Right cardiac atrium (tissue), 5 donors: ENCODE results near the gene ARHGAP15. TPM values are rescaled to one million over a fixed set of nuclear protein-coding genes. Genes with fewer than 3 reads are reported as not detected.

Experiments used
- ATAC-seq, 2 donors: fragments of 200-7000 bp; cut with Tn5 transposase; one replicate each; pipeline versions ENCODE4 v1.8.0 to v1.9.1; 2020; ENCODE audit warnings: moderate library complexity in 2 of 2, mild to moderate bottlenecking in 1 of 2
- DNase-seq, 3 donors: peaks; one replicate each; pipeline ENCODE4 v3.0.0-alpha.2; 2020
- H3K27ac ChIP-seq: one replicate; pipeline ENCODE4 v1.5.1; 2013; ENCODE audit warnings: mild to moderate bottlenecking, low read length, control low read depth, moderate library complexity
- H3K27me3 ChIP-seq: one replicate; pipeline ENCODE4 v1.6.1; 2013; ENCODE audit not compliant: control insufficient read depth, insufficient read depth
- H3K4me1 ChIP-seq: one replicate; pipeline ENCODE4 v1.6.1; 2013; ENCODE audit warnings: low read length; ENCODE audit not compliant: control insufficient read depth, insufficient read depth
- H3K4me3 ChIP-seq: one replicate; pipeline ENCODE4 v1.5.1; 2013; ENCODE audit warnings: low read length, control low read depth
- H3K9me3 ChIP-seq: one replicate; pipeline ENCODE4 v1.6.1; 2013; ENCODE audit warnings: low read length; ENCODE audit not compliant: control insufficient read depth
- WGBS: extraction: QIAGEN DNeasy Blood & Tissue Kit; methylation state at CpG from one replicate; pipeline ENCODE4 v1.1.7; 2013; 5-methylcytosine and 5-hydroxymethylcytosine counted together
- intact Hi-C, 4 donors: fragments of 100-400 bp; cut with DNase I; formaldehyde crosslinking; loops; one replicate each; pipeline versions ENCODE4 v1.11.0 to v1.14.0; 2022 to 2023
- polyA plus RNA-seq: library from polyadenylated mRNA; stranded (reverse); fragments of 200-250 nt; gene quantifications from one replicate; pipeline ENCODE4 v1.2.3, GENCODE V29; 2013
- total RNA-seq, 4 donors: library from RNA; stranded (reverse); fragmentation: NEBNext Ultra II Directional; extraction: Animal tissue kit (Norgen Biotek cat#: 25700); gene quantifications; one replicate each; pipeline ENCODE4 v1.2.1, GENCODE V29; 2021
- donor health status: healthy with polysubstance abuse.
- donor health status: DM: no; HTN: yes; CAD: no.
- donor health status: DM: no; HTN: no; CAD: no.
- donor health status: DM: no; HTN: yes; CAD: no; lungs with severe emphysema.
- donor health status: DM: yes; HTN: yes; CAD: no.

Gene ARHGAP15
- total and polyA plus RNA-seq, 5 donors, result 4.5 to 8.4 (median 6.5) TPM

GRCh38 chr2:143692967-143693366 lies 563.7 kb downstream of the ARHGAP15 start:
- DNase-seq, result no peak
- Histone ChIP-seq H3K27ac (no peak overlapping the region), H3K27me3 (no peaks in the 10 kb centered on the region), H3K4me1 (no peaks in the 10 kb centered on the region), H3K9me3 (no peaks in the 10 kb centered on the region), H3K4me3 (no peak overlapping the region)
- 55% methylated on average over 5 of the region's 5 CpGs for WGBS
- no peak for ATAC-seq
- intact Hi-C loops, result no loop called here

GRCh38 chr2:143694335-143694734 lies 565.1 kb downstream of the ARHGAP15 start:
- 64% methylated on average over 3 of the region's 3 CpGs for WGBS
- Histone ChIP-seq H3K9me3 (no peaks in the 10 kb centered on the region), H3K27ac (no peak overlapping the region), H3K4me3 (no peak overlapping the region), H3K27me3 (no peaks in the 10 kb centered on the region), H3K4me1 (no peaks in the 10 kb centered on the region)
- ATAC-seq, result no peak
- no peak for DNase-seq
- intact Hi-C loops, result no loop called here

GRCh38 chr2:143696651-143697050 lies 567.4 kb downstream of the ARHGAP15 start:
- H3K4me3 ChIP-seq, result no peak overlapping the region
- intact Hi-C loops, result no loop called here

GRCh38 chr2:143697744-143698143 lies 568.5 kb downstream of the ARHGAP15 start:
- ATAC-seq, result no peak

More at GRCh38 chr2:143696651-143697050, 567.4 kb downstream of the ARHGAP15 start:
- Histone ChIP-seq H3K9me3 (no peaks in the 10 kb centered on the region), H3K27me3 (no peaks in the 10 kb centered on the region), H3K27ac (no peak overlapping the region), H3K4me1 (no peaks in the 10 kb centered on the region)
- ATAC-seq (no peak), DNase-seq (no peak)

GRCh38 chr2:143698352-143698751 lies 569.1 kb downstream of the ARHGAP15 start:
- Histone ChIP-seq H3K27ac (no peak overlapping the region), H3K9me3 (no peaks in the 10 kb centered on the region), H3K27me3 (no peaks in the 10 kb centered on the region), H3K4me1 (no peaks in the 10 kb centered on the region), H3K4me3 (no peak overlapping the region)
- ATAC-seq (no peak), DNase-seq (no peak)
- intact Hi-C loops, result no loop called here
- 80% methylated on average over 2 of the region's 2 CpGs for WGBS

More at GRCh38 chr2:143697744-143698143, 568.5 kb downstream of the ARHGAP15 start:
- Histone ChIP-seq H3K4me1 (no peaks in the 10 kb centered on the region), H3K27ac (no peak overlapping the region), H3K9me3 (no peaks in the 10 kb centered on the region), H3K27me3 (no peaks in the 10 kb centered on the region), H3K4me3 (no peak overlapping the region)
- DNase-seq, result no peak
- intact Hi-C loops, result no loop called here
- 77% methylated on average over 1 of the region's 1 CpG for WGBS

- H3K27me3 ChIP-seq, result no peaks in the 10 kb centered on the region
- H3K9me3 ChIP-seq, result no peaks in the 10 kb centered on the region
- intact Hi-C loops, result no loop called here
- no peaks in the 10 kb centered on the region for H3K4me1 ChIP-seq
- no peak for DNase-seq
- 83% methylated on average over 3 of the region's 3 CpGs for WGBS
- H3K4me3 ChIP-seq, result no peak overlapping the region
- ATAC-seq, result no peak
- H3K27ac ChIP-seq, result no peak overlapping the region
Measured at GRCh38 chr2:143698888-143699570, 569.8 kb downstream of the ARHGAP15 start.

GRCh38 chr2:143700865-143701264 lies 571.6 kb downstream of the ARHGAP15 start:
- 74% methylated on average over 2 of the region's 2 CpGs for WGBS
- ATAC-seq, result no peak
- H3K27me3 ChIP-seq, result no peaks in the 10 kb centered on the region
- no peak overlapping the region for H3K4me3 ChIP-seq
- no peaks in the 10 kb centered on the region for H3K4me1 ChIP-seq
- H3K9me3 ChIP-seq, result no peaks in the 10 kb centered on the region
- DNase-seq, result no peak
- H3K27ac ChIP-seq, result no peak overlapping the region
- intact Hi-C loops, result no loop called here

GRCh38 chr2:143701785-143702184 lies 572.6 kb downstream of the ARHGAP15 start:
- no peaks in the 10 kb centered on the region for H3K4me1 ChIP-seq
- DNase-seq (no peak), ATAC-seq (no peak)
- no peak overlapping the region for H3K27ac ChIP-seq
- H3K9me3 ChIP-seq, result no peaks in the 10 kb centered on the region
- H3K4me3 ChIP-seq, result no peak overlapping the region
- intact Hi-C loops, result no loop called here
- H3K27me3 ChIP-seq, result no peaks in the 10 kb centered on the region
- WGBS, result 89% methylated on average over 1 of the region's 1 CpG

- H3K27ac ChIP-seq, result no peak overlapping the region
- no peak overlapping the region for H3K4me3 ChIP-seq
- intact Hi-C loops, result no loop called here
- H3K27me3 ChIP-seq, result no peaks in the 10 kb centered on the region
- H3K4me1 ChIP-seq, result no peaks in the 10 kb centered on the region
- 83% methylated on average over 1 of the region's 1 CpG for WGBS
- no peaks in the 10 kb centered on the region for H3K9me3 ChIP-seq
- no peak for DNase-seq
- no peak for ATAC-seq
Measured at GRCh38 chr2:143702931-143703330, 573.7 kb downstream of the ARHGAP15 start.

- intact Hi-C loops, result no loop called here
Measured at GRCh38 chr2:143704451-143705106, 575.4 kb downstream of the ARHGAP15 start.

GRCh38 chr2:143705108-143705707 lies 576.0 kb downstream of the ARHGAP15 start:
- ATAC-seq (no peak), DNase-seq (no peak)
- Histone ChIP-seq H3K27ac (no peak overlapping the region), H3K4me1 (peaks cover 2% of the 10 kb centered on the region), H3K9me3 (no peaks in the 10 kb centered on the region), H3K27me3 (no peaks in the 10 kb centered on the region), H3K4me3 (no peak overlapping the region)
- intact Hi-C loops, result no loop called here
- 57% methylated on average over 6 of the region's 6 CpGs for WGBS

More at GRCh38 chr2:143704451-143705106, 575.4 kb downstream of the ARHGAP15 start:
- Histone ChIP-seq H3K27me3 (no peaks in the 10 kb centered on the region), H3K27ac (no peak overlapping the region), H3K4me1 (peaks cover 2% of the 10 kb centered on the region), H3K9me3 (no peaks in the 10 kb centered on the region), H3K4me3 (no peak overlapping the region)
- DNase-seq (no peak), ATAC-seq (no peak)
- WGBS, result 87% methylated on average over 3 of the region's 3 CpGs
